Hepatocyte (in vitro differentiated cells): ENCODE results near the gene SH3YL1.

Source experiments
- EZH2 ChIP-seq: fragments of 200-600 bp; sonication (generic); IDR thresholded peaks from 2 replicates; pipeline ENCODE4 v1.6.1; 2016; ENCODE audit warnings: antibody characterized with exemption, mild to moderate bottlenecking, borderline replicate concordance
- EZH2phosphoT487 ChIP-seq: fragments of 200-600 bp; sonication (generic); IDR thresholded peaks from one replicate; pipeline ENCODE4 v1.6.1; 2018; ENCODE audit warnings: antibody characterized with exemption, mild to moderate bottlenecking, low read depth, moderate library complexity; ENCODE audit not compliant: unreplicated experiment, severe bottlenecking
- TF ChIP-seq, protein P1 (sequence below): fragments of 200-600 bp; sonication (generic); IDR thresholded peaks from 2 replicates; pipeline ENCODE4 v1.5.1; 2016; ENCODE audit warnings: antibody characterized with exemption, mild to moderate bottlenecking; ENCODE audit not compliant: poor library complexity

GRCh38 chr2:231521-232185 is 32.2 kb downstream of the SH3YL1 start:
- TF ChIP-seq, protein P1, sequence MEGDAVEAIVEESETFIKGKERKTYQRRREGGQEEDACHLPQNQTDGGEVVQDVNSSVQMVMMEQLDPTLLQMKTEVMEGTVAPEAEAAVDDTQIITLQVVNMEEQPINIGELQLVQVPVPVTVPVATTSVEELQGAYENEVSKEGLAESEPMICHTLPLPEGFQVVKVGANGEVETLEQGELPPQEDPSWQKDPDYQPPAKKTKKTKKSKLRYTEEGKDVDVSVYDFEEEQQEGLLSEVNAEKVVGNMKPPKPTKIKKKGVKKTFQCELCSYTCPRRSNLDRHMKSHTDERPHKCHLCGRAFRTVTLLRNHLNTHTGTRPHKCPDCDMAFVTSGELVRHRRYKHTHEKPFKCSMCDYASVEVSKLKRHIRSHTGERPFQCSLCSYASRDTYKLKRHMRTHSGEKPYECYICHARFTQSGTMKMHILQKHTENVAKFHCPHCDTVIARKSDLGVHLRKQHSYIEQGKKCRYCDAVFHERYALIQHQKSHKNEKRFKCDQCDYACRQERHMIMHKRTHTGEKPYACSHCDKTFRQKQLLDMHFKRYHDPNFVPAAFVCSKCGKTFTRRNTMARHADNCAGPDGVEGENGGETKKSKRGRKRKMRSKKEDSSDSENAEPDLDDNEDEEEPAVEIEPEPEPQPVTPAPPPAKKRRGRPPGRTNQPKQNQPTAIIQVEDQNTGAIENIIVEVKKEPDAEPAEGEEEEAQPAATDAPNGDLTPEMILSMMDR, result no peak
- TF ChIP-seq EZH2phosphoT487 (no peak), EZH2 (no peak)
